ENCODE data around the gene ZNF318.
A peak's percentile ranks its signal among the peaks of the same experiment; 100 is the strongest.

Gene ZNF318

DNA sequence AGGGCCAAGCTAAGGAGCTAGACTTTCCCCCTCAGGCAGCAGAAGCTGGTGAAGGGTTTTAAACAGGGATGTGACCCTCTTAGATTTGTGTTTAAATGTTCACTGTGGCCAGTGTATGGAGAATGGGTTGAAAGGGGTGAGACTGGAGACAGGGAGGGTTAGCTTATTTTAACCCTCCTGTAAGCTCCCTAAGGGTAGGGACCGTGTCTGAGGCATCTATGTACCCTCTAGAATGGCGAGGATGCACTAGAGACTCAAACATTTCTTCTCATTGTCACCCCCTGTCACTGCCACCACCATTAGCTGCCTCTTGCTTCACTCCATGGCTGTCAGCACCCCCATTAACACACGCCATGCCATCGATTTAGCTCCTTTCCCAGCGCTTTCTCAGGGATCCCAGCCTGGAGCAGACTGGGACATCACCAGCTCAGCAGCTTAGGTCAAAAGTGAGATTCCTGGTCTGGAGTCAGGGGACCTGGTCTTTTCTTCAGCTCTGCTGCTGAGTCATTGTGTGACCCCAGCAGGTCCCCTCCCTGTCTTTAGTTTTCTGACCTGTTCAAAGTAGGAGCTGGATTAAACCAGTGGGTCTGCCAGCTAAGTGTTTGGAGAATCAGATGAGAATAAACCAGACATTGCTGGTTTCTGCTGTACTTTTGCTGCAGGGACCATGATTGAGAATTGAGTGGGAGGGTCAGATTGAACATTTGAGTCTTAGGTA lies 72.5 kb downstream of the ZNF318 start:
- Histone ChIP-seq H2AK5ac (ENCODE audit: low read length) (no peak overlapping the region), H2BK120ac (ENCODE audit: insufficient read depth, low read length, poor library complexity) (no peak overlapping the region), H3K79me1 (ENCODE audit: low read length) (no peaks in the 10 kb centered on the region), H3K4ac (ENCODE audit: low read depth, low read length) (no peak overlapping the region), H3K23ac (ENCODE audit: low read length) (no peak overlapping the region), H3K4me2 (ENCODE audit: low read length) (no peak overlapping the region), H3K9me3 (ENCODE audit: insufficient read depth, low read depth, low read length) (peaks cover 7% of the 10 kb centered on the region), H4K12ac (ENCODE audit: low read depth, low read length) (no peak overlapping the region), H3K4me3 (ENCODE audit: low read depth, low read length) (no peak overlapping the region), H3K14ac (ENCODE audit: low read length) (no peak overlapping the region), H2BK12ac (ENCODE audit: low read length) (no peak overlapping the region), H3K36me3 (ENCODE audit: control insufficient read depth in 1 of 2, insufficient read depth in 2 of 2, low read length in 2 of 2) (no peaks in the 10 kb centered on the region), H4K91ac (ENCODE audit: low read depth, low read length) (no peak overlapping the region), H3K27ac (ENCODE audit: low read depth, low read length) (no peak overlapping the region), H4K8ac (ENCODE audit: low read depth, low read length) (no peak overlapping the region), H3K27me3 (ENCODE audit: insufficient read depth, low read length) (no peaks in the 10 kb centered on the region), H2BK5ac (ENCODE audit: low read depth, low read length, poor library complexity) (no peak overlapping the region), H3K18ac (ENCODE audit: low read length) (no peak overlapping the region), H3K4me1 (ENCODE audit: control insufficient read depth in 1 of 2, insufficient read depth in 2 of 2, low read length in 2 of 2) (no peaks in the 10 kb centered on the region), H2AFZ (ENCODE audit: insufficient read depth, low read length, poor library complexity) (no peak overlapping the region), H3K9ac (ENCODE audit: low read length) (no peak overlapping the region), H3K79me2 (ENCODE audit: control insufficient read depth, insufficient read depth, low read length, poor library complexity) (no peaks in the 10 kb centered on the region)
- WGBS (ENCODE audit: extremely low coverage, insufficient coverage, insufficient read length), result no CpG with 5 or more reads among the region's 5 CpGs
- no peak for DNase-seq

- H3K23ac ChIP-seq (ENCODE audit: low read length), result no peak overlapping the region
- H3K9ac ChIP-seq (ENCODE audit: low read length), result no peak overlapping the region
- no peaks in the 10 kb centered on the region for H3K36me3 ChIP-seq (ENCODE audit: control insufficient read depth in 1 of 2, insufficient read depth in 2 of 2, low read length in 2 of 2)
- H2BK5ac ChIP-seq (ENCODE audit: low read depth, low read length, poor library complexity), result no peak overlapping the region
- H2BK120ac ChIP-seq (ENCODE audit: insufficient read depth, low read length, poor library complexity), result no peak overlapping the region
- H3K4ac ChIP-seq (ENCODE audit: low read depth, low read length), result no peak overlapping the region
- no peaks in the 10 kb centered on the region for H3K79me2 ChIP-seq (ENCODE audit: control insufficient read depth, insufficient read depth, low read length, poor library complexity)
- no peak overlapping the region for H3K27ac ChIP-seq (ENCODE audit: low read depth, low read length)
- no peak overlapping the region for H2AFZ ChIP-seq (ENCODE audit: insufficient read depth, low read length, poor library complexity)
- no CpG with 5 or more reads among the region's 3 CpGs for WGBS (ENCODE audit: extremely low coverage, insufficient coverage, insufficient read length)
- no peaks in the 10 kb centered on the region for H3K79me1 ChIP-seq (ENCODE audit: low read length)
- no peak overlapping the region for H4K8ac ChIP-seq (ENCODE audit: low read depth, low read length)
- no peak overlapping the region for H4K91ac ChIP-seq (ENCODE audit: low read depth, low read length)
- no peak overlapping the region for H3K14ac ChIP-seq (ENCODE audit: low read length)
- H3K9me3 ChIP-seq (ENCODE audit: insufficient read depth, low read depth, low read length), result peaks cover 7% of the 10 kb centered on the region
- H3K4me1 ChIP-seq (ENCODE audit: control insufficient read depth in 1 of 2, insufficient read depth in 2 of 2, low read length in 2 of 2), result no peaks in the 10 kb centered on the region
- no peak overlapping the region for H3K4me3 ChIP-seq (ENCODE audit: low read depth, low read length)
- no peak for DNase-seq
- no peak overlapping the region for H2BK12ac ChIP-seq (ENCODE audit: low read length)
- H3K18ac ChIP-seq (ENCODE audit: low read length), result no peak overlapping the region
- no peak overlapping the region for H4K12ac ChIP-seq (ENCODE audit: low read depth, low read length)
- H3K4me2 ChIP-seq (ENCODE audit: low read length), result no peak overlapping the region
- no peak overlapping the region for H2AK5ac ChIP-seq (ENCODE audit: low read length)
- no peaks in the 10 kb centered on the region for H3K27me3 ChIP-seq (ENCODE audit: insufficient read depth, low read length)
Measured at GRCh38 chr6:43295456-43295855, 74.0 kb downstream of the ZNF318 start.

DNA sequence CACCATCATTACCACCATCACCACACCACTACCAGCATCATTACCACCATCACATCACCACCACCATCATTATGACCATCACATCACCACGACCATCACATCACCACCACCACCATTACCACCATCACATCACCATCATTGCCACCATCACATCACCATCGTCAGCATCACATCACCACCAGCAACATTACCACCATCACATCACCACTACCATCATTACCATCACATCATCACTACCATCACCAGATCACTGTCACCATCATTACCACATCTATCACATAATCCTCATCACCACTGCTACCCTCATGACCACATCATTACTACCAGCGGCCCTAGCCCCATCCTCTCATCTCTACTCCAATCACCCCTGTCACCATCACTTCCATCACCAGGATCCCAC lies 74.9 kb downstream of the ZNF318 start:
- H4K12ac ChIP-seq (ENCODE audit: low read depth, low read length), result no peak overlapping the region
- H2BK120ac ChIP-seq (ENCODE audit: insufficient read depth, low read length, poor library complexity), result no peak overlapping the region
- no peak overlapping the region for H2BK12ac ChIP-seq (ENCODE audit: low read length)
- H2BK5ac ChIP-seq (ENCODE audit: low read depth, low read length, poor library complexity), result no peak overlapping the region
- no peak overlapping the region for H3K4me2 ChIP-seq (ENCODE audit: low read length)
- no peak overlapping the region for H3K9ac ChIP-seq (ENCODE audit: low read length)
- H3K4me3 ChIP-seq (ENCODE audit: low read depth, low read length), result peak overlapping the region; percentile 10
- no peaks in the 10 kb centered on the region for H3K36me3 ChIP-seq (ENCODE audit: control insufficient read depth in 1 of 2, insufficient read depth in 2 of 2, low read length in 2 of 2)
- no peak overlapping the region for H4K8ac ChIP-seq (ENCODE audit: low read depth, low read length)
- no peaks in the 10 kb centered on the region for H3K79me2 ChIP-seq (ENCODE audit: control insufficient read depth, insufficient read depth, low read length, poor library complexity)
- no peak overlapping the region for H3K27ac ChIP-seq (ENCODE audit: low read depth, low read length)
- no CpG with 5 or more reads among the region's 3 CpGs for WGBS (ENCODE audit: extremely low coverage, insufficient coverage, insufficient read length)
- H3K14ac ChIP-seq (ENCODE audit: low read length), result no peak overlapping the region
- no peak overlapping the region for H4K91ac ChIP-seq (ENCODE audit: low read depth, low read length)
- no peak overlapping the region for H2AFZ ChIP-seq (ENCODE audit: insufficient read depth, low read length, poor library complexity)
- DNase-seq, result no peak
- no peaks in the 10 kb centered on the region for H3K4me1 ChIP-seq (ENCODE audit: control insufficient read depth in 1 of 2, insufficient read depth in 2 of 2, low read length in 2 of 2)
- H3K79me1 ChIP-seq (ENCODE audit: low read length), result no peaks in the 10 kb centered on the region
- no peak overlapping the region for H3K18ac ChIP-seq (ENCODE audit: low read length)
- H3K9me3 ChIP-seq (ENCODE audit: insufficient read depth, low read depth, low read length), result peaks cover 7% of the 10 kb centered on the region
- no peaks in the 10 kb centered on the region for H3K27me3 ChIP-seq (ENCODE audit: insufficient read depth, low read length)
- no peak overlapping the region for H2AK5ac ChIP-seq (ENCODE audit: low read length)
- no peak overlapping the region for H3K23ac ChIP-seq (ENCODE audit: low read length)
- no peak overlapping the region for H3K4ac ChIP-seq (ENCODE audit: low read depth, low read length)

DNA sequence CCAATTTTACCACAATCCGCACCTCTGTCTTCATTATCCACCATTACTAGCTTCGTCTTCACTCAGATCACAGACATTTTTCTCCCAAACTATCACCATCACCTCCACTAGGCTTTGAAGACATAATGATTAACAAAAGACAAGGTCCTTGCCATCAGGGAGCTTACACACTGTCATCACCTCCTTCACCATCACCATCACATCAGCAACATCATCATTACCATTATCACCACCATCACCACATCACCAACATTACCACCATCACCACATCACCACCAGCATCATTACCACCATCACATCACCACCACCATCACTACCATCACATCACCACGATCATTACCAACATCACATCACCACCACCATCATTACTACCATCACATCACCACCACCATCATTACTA lies 75.7 kb downstream of the ZNF318 start:
- H3K4me2 ChIP-seq (ENCODE audit: low read length), result no peak overlapping the region
- no peak overlapping the region for H3K14ac ChIP-seq (ENCODE audit: low read length)
- H3K4me3 ChIP-seq (ENCODE audit: low read depth, low read length), result peak overlapping the region; percentile 1
- DNase-seq, result no peak
- no peak overlapping the region for H2BK120ac ChIP-seq (ENCODE audit: insufficient read depth, low read length, poor library complexity)
- no peak overlapping the region for H3K27ac ChIP-seq (ENCODE audit: low read depth, low read length)
- H3K23ac ChIP-seq (ENCODE audit: low read length), result peak overlapping the region; percentile 76
- no peak overlapping the region for H2AFZ ChIP-seq (ENCODE audit: insufficient read depth, low read length, poor library complexity)
- WGBS (ENCODE audit: extremely low coverage, insufficient coverage, insufficient read length), result 100% methylated on average over 1 of the region's 3 CpGs
- no peak overlapping the region for H2BK5ac ChIP-seq (ENCODE audit: low read depth, low read length, poor library complexity)
- H2AK5ac ChIP-seq (ENCODE audit: low read length), result no peak overlapping the region
- no peaks in the 10 kb centered on the region for H3K27me3 ChIP-seq (ENCODE audit: insufficient read depth, low read length)
- no peaks in the 10 kb centered on the region for H3K79me2 ChIP-seq (ENCODE audit: control insufficient read depth, insufficient read depth, low read length, poor library complexity)
- H4K91ac ChIP-seq (ENCODE audit: low read depth, low read length), result no peak overlapping the region
- H4K8ac ChIP-seq (ENCODE audit: low read depth, low read length), result no peak overlapping the region
- no peak overlapping the region for H4K12ac ChIP-seq (ENCODE audit: low read depth, low read length)
- no peak overlapping the region for H2BK12ac ChIP-seq (ENCODE audit: low read length)
- H3K9ac ChIP-seq (ENCODE audit: low read length), result no peak overlapping the region
- no peaks in the 10 kb centered on the region for H3K4me1 ChIP-seq (ENCODE audit: control insufficient read depth in 1 of 2, insufficient read depth in 2 of 2, low read length in 2 of 2)
- no peaks in the 10 kb centered on the region for H3K36me3 ChIP-seq (ENCODE audit: control insufficient read depth in 1 of 2, insufficient read depth in 2 of 2, low read length in 2 of 2)
- no peak overlapping the region for H3K18ac ChIP-seq (ENCODE audit: low read length)
- no peaks in the 10 kb centered on the region for H3K79me1 ChIP-seq (ENCODE audit: low read length)
- peaks cover 7% of the 10 kb centered on the region for H3K9me3 ChIP-seq (ENCODE audit: insufficient read depth, low read depth, low read length)
- H3K4ac ChIP-seq (ENCODE audit: low read depth, low read length), result no peak overlapping the region
